Subcutaneous adipose tissue (tissue), 4 donors: Measurements from ENCODE around the gene GRPEL1. TPM values are rescaled to one million over a fixed set of nuclear protein-coding genes. Genes with fewer than 3 reads are reported as not detected.

Source experiments
- total RNA-seq, 4 donors: library from RNA; depleted of rRNA; stranded (reverse); fragments of >200 nt; gene quantifications; one replicate each; pipeline ENCODE4 v1.1.0, GENCODE V29; 2016
- TF ChIP-seq, protein P1 (sequence below): fragments of 450-650 bp; IDR thresholded peaks from one replicate; pipeline ENCODE4 v1.5.1; 2016; ENCODE audit warnings: low read depth, mild to moderate bottlenecking, control low read depth, antibody characterized with exemption, moderate library complexity

Gene GRPEL1
- total RNA-seq, 4 donors from 2014 or later = 15.0 to 21.4 (median 19.5) TPM

DNA sequence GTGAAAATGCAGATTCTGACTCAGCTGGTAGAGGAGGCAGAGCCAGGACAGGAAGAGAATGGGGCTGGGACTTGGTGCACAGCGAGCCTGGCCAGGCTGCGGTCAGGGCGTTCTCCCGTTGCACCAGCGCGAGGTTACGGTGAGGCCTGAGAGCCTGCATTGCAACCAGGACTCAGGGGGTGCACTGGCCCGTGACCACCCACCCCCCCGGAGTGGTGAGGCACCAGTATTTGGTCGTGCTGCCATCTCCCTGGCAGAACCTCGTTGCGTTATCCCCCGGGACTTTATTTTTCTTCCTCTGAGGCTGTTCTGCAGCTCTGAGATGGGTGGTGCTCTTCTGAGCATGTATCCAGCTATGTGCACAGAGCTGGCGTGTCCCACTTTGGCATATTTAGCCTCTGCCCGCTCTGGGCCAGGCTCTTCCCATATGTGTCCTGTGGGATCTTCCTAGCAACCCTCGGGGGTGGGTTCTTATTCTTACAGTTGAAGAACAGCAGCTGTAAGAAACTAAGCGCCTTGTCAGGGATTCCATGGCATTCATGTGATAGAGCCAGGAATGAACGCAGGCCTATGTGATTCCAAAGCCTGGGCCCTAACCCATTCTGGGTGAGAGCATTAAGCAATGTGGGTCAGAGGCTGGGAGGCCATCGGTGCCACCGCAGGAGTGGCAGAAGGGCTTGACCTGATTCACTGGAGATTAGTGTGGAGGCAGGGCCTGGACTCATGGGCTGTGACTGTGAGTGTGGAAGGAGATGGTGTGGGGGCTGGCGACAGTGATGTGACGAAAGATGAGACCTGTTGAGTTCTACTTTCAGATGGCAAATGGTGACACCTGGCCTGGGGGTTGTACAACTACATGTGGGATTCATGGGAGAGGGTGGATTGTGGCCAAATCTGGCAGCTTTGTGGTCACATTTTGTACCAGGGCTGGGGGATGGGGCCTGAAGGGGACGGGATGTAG lies 21.6 kb downstream of the GRPEL1 start:
- TF ChIP-seq, protein P1, sequence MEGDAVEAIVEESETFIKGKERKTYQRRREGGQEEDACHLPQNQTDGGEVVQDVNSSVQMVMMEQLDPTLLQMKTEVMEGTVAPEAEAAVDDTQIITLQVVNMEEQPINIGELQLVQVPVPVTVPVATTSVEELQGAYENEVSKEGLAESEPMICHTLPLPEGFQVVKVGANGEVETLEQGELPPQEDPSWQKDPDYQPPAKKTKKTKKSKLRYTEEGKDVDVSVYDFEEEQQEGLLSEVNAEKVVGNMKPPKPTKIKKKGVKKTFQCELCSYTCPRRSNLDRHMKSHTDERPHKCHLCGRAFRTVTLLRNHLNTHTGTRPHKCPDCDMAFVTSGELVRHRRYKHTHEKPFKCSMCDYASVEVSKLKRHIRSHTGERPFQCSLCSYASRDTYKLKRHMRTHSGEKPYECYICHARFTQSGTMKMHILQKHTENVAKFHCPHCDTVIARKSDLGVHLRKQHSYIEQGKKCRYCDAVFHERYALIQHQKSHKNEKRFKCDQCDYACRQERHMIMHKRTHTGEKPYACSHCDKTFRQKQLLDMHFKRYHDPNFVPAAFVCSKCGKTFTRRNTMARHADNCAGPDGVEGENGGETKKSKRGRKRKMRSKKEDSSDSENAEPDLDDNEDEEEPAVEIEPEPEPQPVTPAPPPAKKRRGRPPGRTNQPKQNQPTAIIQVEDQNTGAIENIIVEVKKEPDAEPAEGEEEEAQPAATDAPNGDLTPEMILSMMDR = no peak

DNA sequence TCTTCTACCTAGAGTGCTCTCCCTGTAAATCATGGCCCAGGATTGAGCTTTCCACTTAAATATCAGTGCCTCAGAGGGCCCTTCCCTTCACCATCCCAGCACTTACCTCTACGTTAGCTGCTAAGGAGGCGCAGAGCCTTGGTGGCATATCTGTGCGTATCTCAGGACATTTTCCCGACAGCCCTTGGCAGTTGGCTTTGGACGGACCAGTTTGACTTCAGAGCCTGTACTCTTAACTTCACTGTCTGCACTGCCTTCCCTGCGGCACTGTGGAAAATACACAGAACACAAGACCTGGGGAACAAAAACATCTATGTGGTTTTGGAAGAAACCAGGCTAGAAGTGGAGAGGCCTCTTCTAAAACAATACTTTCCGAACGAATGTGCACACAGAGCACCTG lies 22.3 kb downstream of the GRPEL1 start:
- TF ChIP-seq, protein P1 = no peak

DNA sequence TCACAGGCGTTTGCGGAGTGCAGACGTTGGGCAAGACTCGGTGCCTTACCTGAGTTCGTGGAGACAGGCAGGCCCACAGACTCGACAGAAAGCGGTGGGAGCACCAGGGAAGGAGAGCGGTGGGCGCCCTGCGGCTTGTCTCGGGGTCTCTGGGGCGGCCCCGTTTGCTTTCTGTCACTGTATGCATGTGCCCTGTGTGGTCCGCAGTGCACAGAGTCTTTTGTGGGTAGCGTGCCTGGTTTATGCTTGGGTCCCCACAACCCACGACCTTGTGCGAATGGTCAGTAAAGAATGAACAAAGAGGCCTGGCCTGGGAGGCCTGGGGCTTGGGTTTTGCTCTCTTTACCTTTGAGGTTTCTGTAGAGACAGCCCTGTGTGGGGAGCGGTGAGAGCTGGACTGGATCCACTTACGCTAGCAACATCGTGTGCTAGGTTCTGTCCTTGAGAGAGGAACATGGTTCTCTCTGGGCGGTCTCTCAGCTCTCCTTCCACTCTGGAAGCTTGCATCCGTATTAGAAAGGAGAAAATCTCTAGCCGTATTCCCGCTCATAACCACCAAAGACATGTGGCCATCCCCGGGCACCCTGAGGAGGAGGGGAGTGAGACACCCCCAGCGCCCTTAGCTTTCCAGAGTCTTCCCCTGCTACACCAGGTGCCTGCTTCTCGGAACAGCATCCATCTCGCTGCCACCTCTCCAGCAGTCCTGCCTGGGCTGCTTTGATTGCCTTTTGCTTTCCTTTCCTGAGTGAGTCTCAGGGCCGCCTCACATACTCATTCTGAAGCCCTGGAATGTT lies 23.5 kb downstream of the GRPEL1 start:
- TF ChIP-seq, protein P1 = no peak

DNA sequence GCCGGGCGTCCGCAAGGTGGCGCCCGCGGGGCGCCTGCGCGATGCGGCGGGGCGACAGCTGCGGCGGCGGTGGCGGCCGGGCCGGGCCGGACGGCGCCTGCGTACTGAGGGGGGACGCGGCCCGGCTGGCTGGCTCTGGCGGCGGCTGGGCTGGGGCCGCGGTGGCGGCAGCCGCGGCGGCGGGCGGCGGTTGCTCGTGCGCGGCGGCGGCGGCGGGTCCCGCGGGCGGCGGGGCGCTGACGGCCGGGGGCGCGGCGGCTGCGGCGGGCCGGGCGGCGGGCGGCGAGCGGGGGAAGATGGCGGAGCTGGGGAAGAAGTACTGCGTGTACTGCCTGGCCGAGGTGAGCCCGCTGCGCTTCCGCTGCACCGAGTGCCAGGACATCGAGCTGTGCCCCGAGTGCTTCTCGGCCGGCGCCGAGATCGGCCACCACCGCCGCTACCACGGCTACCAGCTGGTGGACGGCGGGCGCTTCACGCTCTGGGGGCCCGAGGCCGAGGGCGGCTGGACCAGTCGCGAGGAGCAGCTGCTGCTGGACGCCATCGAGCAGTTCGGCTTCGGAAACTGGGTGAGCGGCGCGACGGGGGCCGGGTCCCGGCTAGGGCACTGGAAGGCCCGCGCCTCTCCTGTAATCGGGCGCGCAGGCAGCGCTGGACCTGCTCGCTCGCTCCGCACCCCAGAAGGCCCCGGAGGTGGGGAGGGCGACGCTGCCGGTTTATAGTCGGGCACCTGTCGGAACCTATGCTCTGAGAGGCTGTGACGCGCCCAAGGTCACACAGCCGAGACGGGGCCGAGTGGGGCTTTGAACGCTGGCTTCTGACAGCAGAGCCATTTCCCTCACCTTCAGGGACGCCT lies 24.4 kb downstream of the GRPEL1 start, which contains the start of gene TADA2B:
TSS of gene TADA2B (plus strand) at position 89 of the 853 bp plus-strand sequence. CDS start at position 297, 208 bp downstream.
- TF ChIP-seq, protein P1 = no peak

DNA sequence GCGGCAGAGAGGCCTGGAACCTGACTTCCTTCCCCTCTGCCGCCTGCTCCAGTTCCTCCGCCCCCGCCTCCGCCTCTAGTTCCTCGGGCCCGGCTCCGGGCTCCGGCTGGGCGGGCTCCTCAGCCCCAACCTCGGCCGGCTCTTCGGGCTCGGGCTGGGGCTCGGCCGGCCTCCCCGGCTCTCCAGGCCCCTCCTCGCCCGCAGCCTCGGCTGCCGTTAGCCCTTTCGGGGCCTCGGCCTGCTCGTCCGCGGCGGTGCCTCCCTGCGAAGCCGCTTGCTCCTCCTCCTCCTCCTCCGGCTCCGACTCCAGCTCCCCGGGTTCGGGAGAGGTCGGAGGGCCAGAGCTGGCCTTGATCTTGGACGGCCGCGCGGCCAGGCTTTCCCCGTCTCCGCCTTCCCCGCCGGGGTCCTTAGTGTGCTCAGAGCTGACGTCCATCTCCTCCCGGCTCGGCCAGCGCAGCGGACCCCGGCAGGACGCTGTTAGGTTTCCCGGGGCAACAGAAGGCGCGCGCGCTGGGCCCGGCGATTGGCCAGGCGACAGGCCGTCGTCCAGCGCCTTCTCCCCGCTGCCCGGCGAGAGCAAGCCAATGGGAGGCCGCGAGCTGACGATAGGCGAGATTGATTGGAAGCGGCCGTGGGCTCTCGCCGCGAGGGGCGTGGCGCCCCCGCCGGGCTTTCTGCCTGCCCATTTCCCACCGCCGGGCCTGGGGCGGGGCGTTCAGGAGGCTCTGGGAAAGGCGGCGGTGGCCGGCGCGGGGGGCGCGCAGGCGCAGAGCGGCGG lies 25.2 kb downstream of the GRPEL1 start:
- TF ChIP-seq, protein P1 = no peak

DNA sequence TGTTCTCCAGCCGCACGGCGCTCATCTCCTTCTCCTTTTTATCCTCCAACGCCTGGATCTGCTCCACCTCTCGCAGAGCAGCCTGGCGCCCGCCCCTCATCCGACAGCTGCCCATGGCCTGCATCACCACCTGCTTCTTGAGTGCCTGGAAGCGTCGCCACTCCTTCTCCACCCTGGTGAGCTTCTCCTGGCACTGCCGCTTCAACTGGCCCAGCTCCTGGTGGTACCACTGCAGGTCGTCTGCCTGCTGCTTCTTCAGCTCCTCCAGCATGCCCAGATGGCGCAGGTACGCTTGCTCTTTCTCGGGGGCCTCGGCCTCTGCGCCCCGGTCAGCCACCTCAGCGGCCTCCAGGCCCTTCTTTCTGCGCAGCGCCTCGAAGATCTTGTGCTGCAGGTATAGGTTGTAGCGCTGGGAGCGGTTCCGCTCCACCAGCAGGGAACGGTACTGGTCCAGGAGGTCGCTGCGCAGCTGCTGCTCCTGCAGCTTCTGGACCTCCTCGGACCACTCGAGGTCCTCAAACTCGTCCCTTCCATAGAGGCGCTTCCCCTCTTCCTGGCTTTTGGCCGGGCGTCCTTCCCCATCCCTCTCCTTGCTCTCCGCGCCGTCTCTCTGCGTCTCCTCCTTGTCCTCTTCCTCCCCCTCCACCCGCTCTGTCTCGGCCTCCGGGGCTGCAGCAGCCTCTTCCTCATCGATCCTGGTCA lies 25.9 kb downstream of the GRPEL1 start:
- TF ChIP-seq, protein P1 = no peak
